Pancreas (tissue), 10 donors: ENCODE data around the gene OR10H2. TPM values are rescaled to one million over a fixed set of nuclear protein-coding genes. Genes with fewer than 3 reads are reported as not detected.

Source experiments
- ATAC-seq, 4 donors: fragments of 200-7000 bp; cut with Tn5 transposase; one replicate each; pipeline versions ENCODE4 v1.8.0 to v1.9.1; 2020; ENCODE audit warnings: mild to moderate bottlenecking in 4 of 4, moderate library complexity in 4 of 4
- DNase-seq, 6 donors: peaks; one replicate each; pipeline ENCODE4 v3.0.0-alpha.2; 2020
- FAIRE-seq: peaks from 2 replicates; lab custom pipeline; 2012; peaks lifted over from hg19 to GRCh38; lab: Jason Lieb, UNC
- H3K27ac ChIP-seq, 4 donors: fragments of 200-600 bp; sonication (generic); 1 replicate in 3 of 4; 2 replicates in 1 of 4; pipeline versions ENCODE4 v1.5.0 to v1.8.0; 2020
- H3K27me3 ChIP-seq, 4 donors: fragments of 200-600 bp; one replicate each; pipeline ENCODE4 v1.8.0; 2021
- H3K36me3 ChIP-seq, 3 donors: fragments of 200-600 bp; sonication (generic) in 1 of 3; one replicate each; pipeline versions ENCODE4 v1.5.0 to v1.8.0; 2020 to 2021
- H3K4me1 ChIP-seq, 3 donors: fragments of 200-600 bp; one replicate each; pipeline ENCODE4 v1.8.0; 2021
- H3K4me3 ChIP-seq, 4 donors: fragments of 200-600 bp; sonication (generic) in 2 of 4; one replicate each; pipeline versions ENCODE4 v1.5.0 to v1.8.0; 2020 to 2021
- H3K9me3 ChIP-seq, 4 donors: fragments of 200-600 bp; one replicate each; pipeline ENCODE4 v1.8.0; 2021
- CTCF ChIP-seq, 4 donors: fragments of 200-600 bp; sonication (generic) in 3 of 4; IDR thresholded peaks; one replicate each; pipeline versions ENCODE4 v1.5.0 to v1.8.0; 2021; ENCODE audit warnings: antibody characterized with exemption in 4 of 4
- WGBS, 2 donors: extraction: QIAGEN DNeasy Blood & Tissue Kit; methylation state at CpG; one replicate each; pipeline ENCODE4 v1.1.7; 2013; 5-methylcytosine and 5-hydroxymethylcytosine counted together
- intact Hi-C, 3 donors: fragments of 100-400 bp; cut with DNase I; formaldehyde crosslinking; loops; one replicate each; pipeline versions ENCODE4 v1.11.1 to v1.14.2; 2022
- polyA plus RNA-seq, 2 donors: library from polyadenylated mRNA; stranded (reverse); fragments of 200-250 nt; gene quantifications; one replicate each; pipeline ENCODE4 v1.2.3, GENCODE V29; 2013
- total RNA-seq, 6 donors: library from RNA; stranded (reverse); fragmentation: NEBNext Ultra II Directional in 4 of 6; extraction: Animal tissue kit (Norgen Biotek cat#: 25700) in 4 of 6; gene quantifications; one replicate each; pipeline versions ENCODE4 v1.2.1 to v1.2.4, GENCODE V29; 2021 to 2023
- donor health status: healthy with polysubstance abuse.
- donor health status: DM: no; HTN: no; CAD: no; lungs with moderate emphysema.
- donor health status: DM: no; HTN: no; CAD: no.
- donor health status: control.
- donor health status: control.
- donor health status: Bipolar disorder and iron deficiency.
- donor health status: DM: yes; HTN: yes; CAD: no.
- donor health status: DM: no; HTN: no; CAD: no.
- donor health status: DM: no; HTN: no; CAD: no.
- donor health status: DM: yes; HTN: yes; CAD: no.

OR10H2 gene
- total and polyA plus RNA-seq, 8 donors: not detected

- H3K27ac ChIP-seq: no peak overlapping the region
- no peak for FAIRE-seq
- no peaks in the 10 kb centered on the region for H3K36me3 ChIP-seq
- H3K4me1 ChIP-seq: no peaks in the 10 kb centered on the region
- H3K4me3 ChIP-seq: no peak overlapping the region
- intact Hi-C loops: no loop called here
- WGBS, 2 donors: 30 to 60% methylated on average over 1 of the region's 1 CpG
- no peaks in the 10 kb centered on the region for H3K9me3 ChIP-seq
- ATAC-seq: no peak
- no peaks in the 10 kb centered on the region for H3K27me3 ChIP-seq
- no peak for DNase-seq
- no peak for TF ChIP-seq CTCF (IDR thresholded peaks at IDR 0.05)
Observed at GRCh38 chr19:15732388-15732787, 4.6 kb downstream of the OR10H2 start.

DNA sequence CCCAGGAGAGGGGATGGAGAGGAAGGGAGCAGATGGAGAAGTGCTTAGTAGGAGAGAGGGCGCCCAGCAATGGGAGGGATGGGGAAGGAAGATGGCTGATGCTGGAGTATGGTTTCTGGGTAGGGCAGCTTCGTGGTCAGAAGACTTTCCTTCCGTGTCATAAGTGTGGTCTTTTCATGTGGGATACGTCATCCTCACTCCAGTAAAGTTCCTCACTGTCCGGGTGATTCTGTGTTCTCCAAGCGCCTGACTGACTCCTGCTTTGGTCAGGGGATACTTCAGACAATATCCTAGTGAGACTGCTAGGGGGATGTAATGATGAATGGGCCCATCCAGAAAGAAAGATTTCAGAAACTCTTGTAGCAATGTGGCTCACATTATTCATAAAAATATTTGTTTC, 6.1 kb downstream of the OR10H2 start:
- intact Hi-C loops: no loop called here
- Histone ChIP-seq H3K4me3 (no peak overlapping the region), H3K27me3 (no peaks in the 10 kb centered on the region), H3K27ac (no peak overlapping the region), H3K36me3 (no peaks in the 10 kb centered on the region), H3K9me3 (no peaks in the 10 kb centered on the region), H3K4me1 (no peaks in the 10 kb centered on the region)
- no peak for FAIRE-seq
- WGBS, 2 donors: 43 to 50% methylated on average over 6 of the region's 6 CpGs
- TF ChIP-seq CTCF (IDR thresholded peaks at IDR 0.05): no peak
- DNase-seq: no peak
- ATAC-seq: no peak

DNA sequence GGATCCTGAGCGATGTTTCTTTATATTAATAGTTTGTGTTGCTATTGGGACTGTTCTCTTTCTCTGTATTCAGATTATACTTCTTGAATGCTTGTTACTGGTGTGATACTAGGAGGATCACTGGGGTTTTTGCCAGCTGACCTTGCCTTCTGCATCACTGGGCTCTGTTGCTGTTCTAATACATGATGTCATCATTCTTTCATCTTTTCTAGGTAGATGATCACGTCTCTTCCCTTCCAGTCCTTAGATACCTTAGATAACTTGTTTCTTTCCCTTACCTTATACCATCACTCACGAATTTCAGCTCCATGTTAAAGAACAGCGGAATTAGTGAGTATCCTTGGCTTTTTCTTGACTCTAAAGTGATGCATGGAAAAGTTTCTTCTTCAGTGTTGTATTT, 9.9 kb downstream of the OR10H2 start, which contains the start of gene OR10H3:
Gene OR10H3 (plus strand): TSS at position 264 of the 400 bp plus-strand sequence. CDS start 3,408 bp downstream, outside the sequence.
- H3K36me3 ChIP-seq: no peaks in the 10 kb centered on the region
- no peak within 1 kb of the TSS for H3K4me3 ChIP-seq
- no peak for DNase-seq
- no peaks in the 10 kb centered on the region for H3K9me3 ChIP-seq
- FAIRE-seq: no peak
- ATAC-seq: no peak
- WGBS, 2 donors: 60 to 61% methylated on average over 4 of the region's 4 CpGs
- intact Hi-C loops: no loop called here
- H3K27me3 ChIP-seq: no peaks in the 10 kb centered on the region
- H3K27ac ChIP-seq: no peak within 1 kb of the TSS
- H3K4me1 ChIP-seq: no peaks in the 10 kb centered on the region
- no peak for TF ChIP-seq CTCF (IDR thresholded peaks at IDR 0.05)

- intact Hi-C loops: no loop called here
- no peak for TF ChIP-seq CTCF (IDR thresholded peaks at IDR 0.05)
- no peak for FAIRE-seq
Observed at GRCh38 chr19:15740785-15741184, 13.0 kb downstream of the OR10H2 start.

GRCh38 chr19:15748239-15748638, 20.4 kb downstream of the OR10H2 start:
- no peak for FAIRE-seq
- intact Hi-C loops: no loop called here

More at GRCh38 chr19:15740785-15741184, 13.0 kb downstream of the OR10H2 start:
- H3K4me1 ChIP-seq: no peaks in the 10 kb centered on the region
- ATAC-seq (no peak), DNase-seq (no peak)
- WGBS, 2 donors: 47 to 56% methylated on average over 1 of the region's 1 CpG
- H3K9me3 ChIP-seq: no peaks in the 10 kb centered on the region
- no peak overlapping the region for H3K4me3 ChIP-seq
- no peak overlapping the region for H3K27ac ChIP-seq
- H3K27me3 ChIP-seq: no peaks in the 10 kb centered on the region
- H3K36me3 ChIP-seq: no peaks in the 10 kb centered on the region

More at GRCh38 chr19:15748239-15748638, 20.4 kb downstream of the OR10H2 start:
- ATAC-seq: no peak
- no peak for TF ChIP-seq CTCF (IDR thresholded peaks at IDR 0.05)
- H3K27ac ChIP-seq: no peak overlapping the region
- peaks cover 0 to 8% (median 1%) of the 10 kb centered on the region in 4 donors for H3K27me3 ChIP-seq
- H3K9me3 ChIP-seq: no peaks in the 10 kb centered on the region
- no peaks in the 10 kb centered on the region for H3K4me1 ChIP-seq
- no peak overlapping the region for H3K4me3 ChIP-seq
- no peaks in the 10 kb centered on the region for H3K36me3 ChIP-seq
- DNase-seq: no peak
- WGBS, 2 donors: 61 to 76% methylated on average over 2 of the region's 2 CpGs
